Activated T-cell treated with anti-CD3 and anti-CD28 coated beads, Interleukin-2, amount 50 U/mL, for 4 hours (primary cell): ENCODE results near the gene LUC7L2. TPM values are rescaled to one million over a fixed set of nuclear protein-coding genes. Genes with fewer than 3 reads are reported as not detected.
"Not testable (repeated sequence)": the region's sequence is repeated elsewhere in the genome, so short reads cannot be mapped to it uniquely, and the experiment has no call there.

Experiments used
- ATAC-seq, 2 donors: fragments of 200-7000 bp; cut with Tn5 transposase; one replicate each; pipeline ENCODE4 v1.10.0; 2021
- DNase-seq: peaks from one replicate; pipeline ENCODE4 v3.0.0-alpha.2; 2020
- H3K27me3 Mint-ChIP-seq: one replicate; pipeline ENCODE4 v1.8.0; 2021; ENCODE audit warnings: low read depth, mixed read lengths
- H3K36me3 Mint-ChIP-seq: one replicate; pipeline ENCODE4 v1.8.0; 2022; ENCODE audit warnings: mixed read lengths; ENCODE audit not compliant: insufficient read depth
- H3K4me1 Mint-ChIP-seq: one replicate; pipeline ENCODE4 v1.8.0; 2021; ENCODE audit warnings: low read depth, mixed read lengths
- H3K4me3 Mint-ChIP-seq: one replicate; pipeline ENCODE4 v1.8.0; 2021; ENCODE audit warnings: mild to moderate bottlenecking, moderate library complexity, mixed read lengths
- H3K9me3 Mint-ChIP-seq: one replicate; pipeline ENCODE4 v1.8.0; 2021; ENCODE audit warnings: mixed read lengths
- total RNA-seq, 3 donors: library from RNA; stranded (reverse); gene quantifications; one replicate each; pipeline ENCODE4 v1.2.1, GENCODE V29; 2021

LUC7L2 gene
- total RNA-seq, 3 donors from 2014 or later = 198 to 214 (median 207) TPM

DNA sequence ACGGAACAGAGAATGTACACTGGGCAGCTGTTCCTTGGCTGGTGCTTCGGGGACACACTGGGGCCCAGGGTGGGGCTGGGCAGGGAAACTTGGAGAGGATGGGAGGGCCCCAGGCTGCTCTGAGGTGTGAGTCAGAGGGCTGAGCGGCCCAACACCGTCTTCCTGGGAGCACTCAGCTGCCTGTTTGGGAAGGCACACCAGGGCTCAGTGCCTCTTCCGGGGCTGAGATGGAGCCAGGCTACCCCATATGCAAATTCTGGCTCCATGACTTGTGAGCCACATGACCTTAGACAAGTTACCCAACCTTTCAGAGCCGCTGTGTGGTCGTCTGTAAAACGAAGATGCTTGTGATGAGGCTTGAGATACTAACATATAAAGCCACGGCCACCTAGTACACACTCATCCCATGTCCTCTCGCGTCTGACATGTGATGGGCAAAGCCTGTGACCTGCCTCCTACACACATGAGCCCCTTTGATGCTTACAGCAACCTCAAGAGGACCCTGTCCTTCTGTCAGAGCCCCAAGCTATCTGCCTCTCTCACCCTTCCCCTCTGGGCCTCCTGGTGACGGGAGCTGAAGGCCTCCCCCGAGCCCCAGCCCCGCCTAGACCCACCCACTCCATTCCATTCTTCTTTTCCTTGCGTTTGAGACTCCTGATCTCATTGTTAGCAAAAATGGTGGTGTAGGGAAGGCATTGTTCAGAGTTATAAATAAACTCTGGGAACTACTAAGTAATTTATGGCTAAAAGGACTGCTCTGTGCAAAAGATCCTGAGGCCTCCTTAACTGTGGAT is 97.7 kb downstream of the LUC7L2 start:
- no peaks in the 10 kb centered on the region for H3K36me3 Mint-ChIP-seq
- H3K4me1 Mint-ChIP-seq = no peaks in the 10 kb centered on the region
- no peaks in the 10 kb centered on the region for H3K27me3 Mint-ChIP-seq
- no peak overlapping the region for H3K4me3 Mint-ChIP-seq
- DNase-seq (no peak), ATAC-seq (no peak)
- peaks cover under 1% of the 10 kb centered on the region for H3K9me3 Mint-ChIP-seq

DNA sequence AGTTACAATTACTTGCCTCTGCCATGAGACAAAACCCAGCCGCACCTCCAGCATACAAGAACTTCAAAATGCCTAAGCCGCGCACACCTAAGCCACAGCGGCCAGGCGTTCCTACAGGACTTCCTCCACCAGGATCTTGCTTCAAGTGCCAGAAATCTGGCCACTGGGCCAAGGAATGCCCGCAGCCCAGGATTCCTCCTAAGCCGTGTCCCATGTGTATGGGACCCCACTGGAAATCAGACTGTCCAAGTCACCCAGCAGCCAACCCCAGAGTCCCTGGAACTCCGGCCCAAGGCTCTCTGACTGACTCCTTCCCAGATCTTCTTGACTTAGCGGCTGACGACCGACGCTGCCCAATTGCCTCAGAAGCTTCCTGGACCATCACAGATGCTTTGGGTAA is 103.7 kb downstream of the LUC7L2 start:
- H3K4me3 Mint-ChIP-seq, H3K36me3 Mint-ChIP-seq, H3K27me3 Mint-ChIP-seq, H3K9me3 Mint-ChIP-seq, H3K4me1 Mint-ChIP-seq, DNase-seq, ATAC-seq: not testable (repeated sequence)

DNA sequence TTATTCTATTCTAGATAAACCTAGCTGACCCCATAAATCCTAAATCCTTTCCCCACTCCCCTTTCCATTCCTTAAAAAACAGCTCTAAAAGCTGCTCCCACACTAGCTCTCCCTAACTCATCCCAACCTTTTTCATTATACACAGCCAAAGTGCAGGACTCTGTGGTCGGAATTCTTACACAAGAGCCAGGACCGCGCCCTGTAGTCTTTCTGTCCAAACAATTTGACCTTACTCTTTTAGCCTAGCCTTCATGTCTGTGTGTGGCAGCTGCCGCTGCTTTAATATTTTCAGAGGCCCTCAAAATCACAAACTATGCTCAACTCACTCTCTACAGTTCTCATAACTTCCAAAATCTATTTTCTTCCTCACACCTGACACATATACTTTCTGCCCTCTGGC is 104.8 kb downstream of the LUC7L2 start:
- not testable (repeated sequence) for DNase-seq, H3K4me3 Mint-ChIP-seq, H3K36me3 Mint-ChIP-seq, H3K4me1 Mint-ChIP-seq, H3K27me3 Mint-ChIP-seq, ATAC-seq, H3K9me3 Mint-ChIP-seq

DNA sequence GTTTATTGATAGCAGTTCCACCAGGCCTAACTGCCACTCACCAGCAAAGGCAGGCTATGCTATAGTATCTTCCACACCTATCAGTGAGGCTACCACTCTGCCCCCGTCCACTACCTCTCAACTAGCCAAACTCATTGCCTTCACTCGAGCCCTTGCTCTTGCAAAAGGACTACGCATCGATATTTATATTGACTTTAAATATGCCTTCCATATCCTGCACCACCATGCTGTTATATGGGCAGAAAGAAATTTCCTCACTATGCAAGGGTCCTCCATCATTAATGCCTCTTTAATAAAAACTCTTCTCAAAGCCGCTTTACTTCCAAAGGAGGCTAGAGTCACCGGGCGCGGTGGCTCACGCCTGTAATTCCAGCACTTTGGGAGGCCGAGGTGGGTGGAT is 105.4 kb downstream of the LUC7L2 start:
- H3K36me3 Mint-ChIP-seq, H3K27me3 Mint-ChIP-seq, DNase-seq, H3K4me3 Mint-ChIP-seq, ATAC-seq, H3K4me1 Mint-ChIP-seq, H3K9me3 Mint-ChIP-seq: not testable (repeated sequence)

DNA sequence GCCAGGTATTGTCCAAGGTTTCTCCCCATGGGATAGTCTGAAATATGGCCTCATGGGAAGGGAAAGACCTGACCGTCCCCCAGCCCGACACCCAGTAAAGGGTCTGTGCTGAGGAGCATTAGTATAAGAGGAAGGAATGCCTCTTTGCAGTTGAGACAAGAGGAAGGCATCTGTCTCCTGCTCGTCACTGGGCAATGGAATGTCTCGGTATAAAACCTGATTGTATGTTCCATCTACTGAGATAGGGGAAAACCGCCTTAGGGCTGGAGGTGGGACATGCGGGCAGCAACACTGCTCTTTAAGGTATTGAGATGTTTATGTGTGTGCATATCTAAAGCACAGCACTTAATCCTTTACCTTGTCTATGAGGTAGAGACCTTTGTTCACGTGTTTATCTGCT is 108.0 kb downstream of the LUC7L2 start:
- not testable (repeated sequence) for H3K27me3 Mint-ChIP-seq, H3K4me3 Mint-ChIP-seq, H3K4me1 Mint-ChIP-seq, DNase-seq, H3K36me3 Mint-ChIP-seq, ATAC-seq, H3K9me3 Mint-ChIP-seq

DNA sequence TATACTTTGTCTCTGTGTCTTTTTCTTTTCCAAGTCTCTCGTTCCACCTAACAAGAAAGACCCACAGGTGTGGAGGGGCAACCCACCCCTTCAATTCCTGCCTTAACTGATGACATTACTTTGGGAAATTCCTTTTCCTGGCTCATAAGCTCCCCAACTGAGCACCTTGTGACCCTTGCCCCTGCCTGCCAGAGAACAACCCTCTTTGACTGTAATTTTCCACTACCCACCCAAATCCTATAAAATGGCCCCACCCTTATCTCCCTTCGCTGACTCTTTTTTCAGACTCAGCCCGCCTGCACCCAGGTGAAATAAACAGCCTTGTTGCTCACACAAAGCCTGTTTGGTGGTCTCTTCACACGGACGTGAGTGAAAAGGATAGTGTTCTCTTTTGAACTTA is 108.6 kb downstream of the LUC7L2 start:
- H3K27me3 Mint-ChIP-seq = not testable (repeated sequence)

DNA sequence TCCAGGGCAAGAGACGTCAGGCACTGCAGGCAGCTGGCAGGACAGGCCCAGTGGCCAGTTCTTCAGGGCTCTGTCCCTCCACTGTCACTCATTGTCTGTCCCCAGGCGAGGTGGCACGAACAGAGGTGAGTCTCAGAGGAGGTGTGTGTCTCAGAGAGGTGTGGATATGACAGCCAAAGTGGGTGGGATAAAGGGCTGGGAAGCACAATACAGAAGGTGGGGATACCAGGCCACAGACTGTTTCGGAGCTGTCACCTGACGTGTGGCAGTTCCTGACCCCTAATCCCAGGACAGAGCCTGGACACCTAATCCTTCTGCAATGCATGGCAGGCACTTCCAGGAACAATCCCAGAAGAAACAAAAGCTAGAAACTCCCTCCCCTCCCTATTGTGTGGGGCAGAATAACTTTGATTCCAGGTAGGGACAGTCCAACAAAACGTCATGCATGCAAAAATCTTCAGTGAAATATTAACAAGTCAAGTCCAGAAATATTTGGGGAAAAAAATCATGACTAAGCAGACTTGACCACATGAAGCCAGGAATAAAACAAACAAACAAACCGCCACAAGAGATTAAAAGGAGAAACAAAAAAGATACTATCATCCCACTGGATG is 112.2 kb downstream of the LUC7L2 start:
- DNase-seq (no peak), ATAC-seq (no peak)
- no peak overlapping the region for H3K4me3 Mint-ChIP-seq
- no peaks in the 10 kb centered on the region for H3K36me3 Mint-ChIP-seq
- H3K4me1 Mint-ChIP-seq = no peaks in the 10 kb centered on the region
- H3K27me3 Mint-ChIP-seq = peaks cover 5% of the 10 kb centered on the region
- peaks cover 6% of the 10 kb centered on the region for H3K9me3 Mint-ChIP-seq

More for the DNA sequence above, 108.6 kb downstream of the LUC7L2 start:
- H3K4me1 Mint-ChIP-seq, H3K4me3 Mint-ChIP-seq, H3K36me3 Mint-ChIP-seq, H3K9me3 Mint-ChIP-seq, DNase-seq, ATAC-seq: not testable (repeated sequence)

Other genes with a start within 250 kb of the LUC7L2 start
- 1 to 10 TPM; 5.9 to 8.2 (median 6.7) TPM for gene UBN2, start 128.7 kb upstream of the LUC7L2 start, total RNA-seq
- 1 to 10 TPM; 4.5 to 8.7 (median 5.9) TPM for gene FMC1, start 18.6 kb upstream of the LUC7L2 start, total RNA-seq
- under 1 TPM; 0.19 to 0.96 (median 0.71) TPM for gene KLRG2, start 123.8 kb downstream of the LUC7L2 start, total RNA-seq
- gene CLEC2L, start 163.8 kb downstream of the LUC7L2 start, total RNA-seq = not detected